Prostate gland (tissue), 2 donors: ENCODE data around the gene STOML1.

Source experiments
- CTCF ChIP-seq, 4 experiments: fragments of 200-600 bp in 2 of 4; fragments of 450-650 bp in 2 of 4; sonication (generic) in 2 of 4; IDR thresholded peaks; 1 replicate in 3 of 4; 2 replicates in 1 of 4; pipeline ENCODE4 v1.5.1; 2016 to 2019; ENCODE audit warnings: antibody characterized with exemption in 4 of 4, mild to moderate bottlenecking in 2 of 4, moderate library complexity in 2 of 4
- POLR2A ChIP-seq: fragments of 450-650 bp; IDR thresholded peaks from one replicate; pipeline ENCODE4 v1.6.1; 2016; ENCODE audit warnings: antibody characterized with exemption, mild to moderate bottlenecking
- POLR2AphosphoS5 ChIP-seq: sonication (generic); formaldehyde crosslinking; IDR thresholded peaks from one replicate; pipeline ENCODE4 v1.6.1; 2017; ENCODE audit warnings: antibody characterized with exemption

- TF ChIP-seq CTCF (IDR thresholded peaks at IDR 0.05) (no peak), POLR2AphosphoS5 (no peak), POLR2A (no peak)
These were observed 54.8 kb downstream of the STOML1 start for GRCh38 chr15:73937296-73937695.
